Hematopoietic multipotent progenitor cell treated with erythropoietin and hydrocortisone succinate and interleukin-3 and kit ligand, for 6 days (in vitro differentiated cells): ENCODE measurements around the gene DGKQ.

Experiments
- DNase-seq: peaks from one replicate; pipeline ENCODE4 v3.0.0-alpha.2; 2015

The DGKQ gene

DNA sequence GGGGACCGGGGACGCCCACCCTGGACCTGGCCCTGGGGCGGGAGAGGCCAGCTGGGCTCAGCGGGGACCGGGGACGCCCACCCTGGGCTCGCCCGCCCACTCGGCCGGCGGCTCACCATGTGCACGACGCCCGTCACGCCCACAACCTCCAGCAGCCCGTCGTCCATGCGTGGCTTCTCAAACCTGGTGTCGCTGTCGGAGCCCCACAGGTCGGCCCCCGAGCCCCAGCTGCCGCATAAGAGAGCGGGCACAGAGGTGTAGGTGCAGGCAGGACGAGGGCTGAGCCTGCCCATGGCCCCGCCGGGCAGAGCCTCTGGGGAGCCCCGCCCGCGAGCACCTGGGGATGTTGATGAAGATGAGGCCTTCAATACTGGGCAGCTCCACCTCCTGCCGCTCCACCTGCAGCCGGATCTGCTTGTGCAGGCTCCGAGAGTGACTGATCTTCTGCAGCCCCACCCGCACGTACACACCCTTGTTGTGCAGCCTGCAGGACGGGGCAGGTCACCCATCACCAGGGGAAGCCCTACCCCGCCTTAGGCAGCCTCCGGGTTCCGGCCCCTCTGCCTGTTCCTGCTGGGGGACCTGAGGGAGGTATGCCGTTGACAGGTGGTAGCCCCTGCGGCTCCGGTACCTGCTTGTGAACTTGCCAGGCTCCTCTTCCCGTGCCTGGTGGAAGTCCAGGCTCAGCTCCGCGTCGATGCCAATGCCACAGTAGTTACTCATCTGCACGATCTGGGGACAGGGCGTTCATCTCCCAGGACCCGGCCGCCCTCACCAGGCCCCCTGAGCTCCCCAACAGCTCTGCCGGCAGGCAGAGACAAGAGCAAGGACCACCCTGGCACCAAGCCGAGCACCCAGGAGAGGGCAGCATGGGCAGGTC, 11.8 kb downstream of the DGKQ start:
- DNase-seq: no peak

DNA sequence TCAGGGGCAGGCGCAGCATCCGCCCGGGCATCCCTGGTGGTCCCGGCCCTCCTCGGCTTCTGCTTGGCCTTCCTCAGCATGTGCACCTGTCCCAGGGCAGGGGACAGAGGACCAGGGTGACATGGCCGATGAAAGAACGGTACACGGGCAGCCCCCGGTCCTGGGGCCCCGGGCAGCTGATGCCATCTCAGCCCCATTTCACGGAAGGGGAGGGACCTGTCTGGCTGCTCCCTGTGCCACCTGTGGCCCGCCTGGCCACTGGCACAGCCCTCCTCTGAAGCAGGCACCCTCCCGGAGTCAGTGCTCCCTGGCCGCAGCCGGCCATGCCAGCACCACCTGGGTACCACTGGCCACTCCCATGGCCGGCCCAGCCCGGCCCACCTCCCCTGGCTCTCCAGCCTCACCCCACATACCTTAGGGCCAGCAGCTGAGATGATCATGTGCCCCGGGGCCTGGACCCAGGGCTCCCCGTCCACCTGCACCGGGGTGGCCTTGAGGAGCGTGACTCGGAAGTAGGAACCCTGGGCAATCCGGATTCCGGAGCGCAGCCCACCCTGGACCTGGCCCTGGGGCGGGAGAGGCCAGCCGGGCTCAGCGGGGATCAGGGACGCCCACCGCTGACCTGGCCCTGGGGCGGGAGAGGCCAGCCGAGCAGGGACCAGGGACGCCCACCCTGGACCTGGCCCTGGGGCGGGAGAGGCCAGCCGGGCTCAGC, 12.6 kb downstream of the DGKQ start:
- no peak for DNase-seq

- no peak for DNase-seq
Observed at GRCh38 chr4:960140-960635, 13.2 kb downstream of the DGKQ start.

DNA sequence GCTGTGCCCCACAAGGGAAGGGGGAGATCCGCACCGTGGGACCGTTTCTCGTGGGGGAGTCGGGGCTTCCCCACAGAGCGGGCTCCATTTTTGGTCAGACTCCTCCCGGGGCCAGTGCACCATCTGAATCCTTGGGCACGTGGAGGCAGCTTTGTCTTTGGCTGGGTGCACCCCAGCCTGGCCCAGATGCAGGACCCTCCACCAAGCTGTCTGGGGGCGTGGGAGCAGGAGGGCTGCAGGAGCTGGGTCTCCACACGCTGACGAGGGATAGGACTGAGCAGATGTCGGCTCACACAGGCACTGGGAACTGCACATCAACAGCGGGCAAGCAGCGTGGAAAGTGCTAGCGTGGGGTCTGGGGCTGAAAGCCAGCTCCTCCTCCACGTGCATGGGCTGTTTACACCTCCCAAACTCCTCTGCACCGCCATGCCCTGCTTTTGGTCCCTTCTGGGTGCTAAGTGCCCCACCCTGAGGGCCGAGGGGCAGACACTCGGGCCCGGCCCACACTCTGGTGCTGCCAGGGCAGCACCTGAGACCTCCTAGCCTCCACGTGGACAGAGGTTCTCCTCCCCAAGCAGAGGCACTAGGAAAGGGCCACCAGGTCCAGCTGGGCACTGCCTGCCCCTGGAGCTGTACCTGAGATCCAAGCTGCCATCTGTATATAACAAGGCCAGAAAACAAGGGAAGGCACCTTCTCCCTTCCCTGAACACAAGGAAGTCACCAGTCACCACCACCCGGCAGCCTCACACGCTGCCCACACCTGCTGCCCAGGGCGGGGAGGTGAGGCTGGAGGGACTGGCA, 13.8 kb downstream of the DGKQ start:
- DNase-seq: no peak

- DNase-seq: no peak
Observed at GRCh38 chr4:958696-959337, 14.6 kb downstream of the DGKQ start.

- DNase-seq: no peak
Observed at GRCh38 chr4:958314-958665, 15.1 kb downstream of the DGKQ start.

GRCh38 chr4:957581-958313, 15.6 kb downstream of the DGKQ start:
- DNase-seq: no peak

DNA sequence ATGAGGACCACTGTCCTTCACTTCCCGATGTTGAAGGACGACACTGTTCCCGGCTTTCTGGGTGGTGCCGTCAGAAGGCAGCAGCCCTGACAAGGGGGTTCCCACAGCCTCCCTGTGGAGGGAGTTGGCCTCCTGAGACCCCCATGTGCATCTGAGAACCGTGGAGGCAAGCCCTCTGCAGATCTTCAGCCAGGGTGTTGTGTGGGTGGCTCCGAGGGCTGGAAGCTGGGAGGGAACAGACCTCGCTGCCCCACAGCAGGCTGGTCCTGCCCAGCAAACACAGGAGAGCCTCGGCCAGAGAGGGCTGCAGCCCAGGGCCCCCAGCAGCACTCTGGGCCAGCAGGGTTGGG, 16.2 kb downstream of the DGKQ start:
- no peak for DNase-seq

DNA sequence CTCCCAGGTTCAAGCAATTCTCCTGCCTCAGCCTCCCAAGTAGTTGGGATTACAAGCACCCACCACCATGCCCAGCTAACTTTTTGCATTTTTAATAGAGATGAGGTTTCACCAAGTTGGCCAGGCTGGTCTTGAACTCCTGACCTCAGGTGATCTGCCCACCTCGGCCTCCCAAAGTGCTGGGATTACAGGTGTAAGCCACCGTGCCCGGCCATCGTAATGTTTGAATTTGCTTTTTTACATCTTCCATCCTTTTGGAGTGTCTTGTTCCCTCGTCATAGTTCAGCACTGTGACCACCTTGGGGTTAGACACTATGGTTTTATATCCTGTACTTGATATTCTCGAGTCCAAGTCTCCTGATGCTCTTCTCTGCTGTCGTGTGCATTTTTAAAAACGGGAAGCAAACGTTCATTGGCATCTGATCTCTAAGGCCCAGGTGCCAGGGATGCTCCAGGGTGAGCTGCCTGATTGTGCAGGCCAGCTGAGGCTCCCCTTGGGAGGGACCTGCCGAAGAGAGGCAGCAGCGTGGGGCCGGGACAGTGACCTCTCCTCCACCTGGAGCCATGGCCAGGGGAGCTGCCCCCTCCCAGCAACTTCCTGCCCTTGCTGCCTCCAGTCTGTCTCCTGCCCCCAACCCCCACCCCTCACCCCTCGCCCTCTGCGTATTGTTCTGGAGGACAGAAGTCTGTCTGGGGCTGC, 16.7 kb downstream of the DGKQ start:
- DNase-seq: no peak

- DNase-seq: no peak
Observed at GRCh38 chr4:955931-956381, 17.4 kb downstream of the DGKQ start.

GRCh38 chr4:955161-955921, 18.0 kb downstream of the DGKQ start:
- DNase-seq: no peak

DNA sequence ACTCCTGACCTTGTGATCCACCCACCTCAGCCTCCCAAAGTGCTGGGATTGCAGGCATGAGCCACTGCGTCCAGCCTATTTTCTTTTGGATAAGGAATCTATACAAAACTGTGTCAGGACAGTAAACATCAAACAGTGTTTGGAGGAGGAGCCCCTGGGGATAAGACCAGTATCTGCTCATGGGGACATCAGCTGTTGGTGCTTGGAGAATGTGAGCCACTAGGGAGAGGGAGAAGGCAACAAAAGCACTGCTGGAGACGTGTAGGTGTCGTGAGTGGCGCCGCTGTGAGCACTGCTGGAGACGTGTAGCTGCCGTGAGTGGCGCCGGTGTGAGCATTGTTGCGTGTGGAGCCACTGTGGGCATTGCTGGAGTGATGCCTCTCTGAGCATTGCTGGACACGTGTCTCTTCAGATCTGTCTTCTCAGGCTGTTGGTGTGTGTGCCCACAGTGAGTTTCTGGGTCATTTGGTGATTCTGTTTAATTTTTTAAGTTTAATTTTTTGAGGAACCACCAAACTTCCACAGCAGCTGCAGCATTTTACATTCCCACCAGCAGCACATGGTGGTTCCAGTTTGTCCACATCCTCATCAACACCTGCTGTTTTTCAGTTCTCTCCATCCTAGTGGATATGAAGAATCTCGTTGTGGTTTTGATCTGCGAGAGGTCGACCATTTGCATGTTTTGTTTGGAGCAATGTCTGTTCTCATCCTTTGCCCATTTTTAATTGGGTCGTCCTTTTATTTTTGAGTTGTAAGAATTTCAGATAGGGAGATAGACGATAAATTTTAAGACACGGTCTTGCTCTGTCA, 19.0 kb downstream of the DGKQ start:
- no peak for DNase-seq

DNA sequence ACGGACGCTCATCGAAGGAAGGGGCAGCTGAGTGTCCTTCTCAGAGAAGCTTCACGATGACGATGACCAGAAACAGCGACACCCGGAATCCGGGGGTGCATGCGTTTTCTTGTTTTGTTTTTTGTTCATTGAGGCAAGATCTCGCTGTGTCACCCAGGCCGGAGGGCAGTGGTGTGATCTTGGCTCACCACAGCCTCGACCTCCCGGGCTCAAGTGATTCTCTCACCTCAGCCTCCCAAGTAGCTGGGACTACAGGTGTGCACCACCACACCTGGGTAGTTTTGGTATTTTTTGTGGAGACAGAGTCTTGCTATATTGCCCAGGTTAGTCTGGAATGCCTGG, 19.8 kb downstream of the DGKQ start:
- DNase-seq: no peak

DNA sequence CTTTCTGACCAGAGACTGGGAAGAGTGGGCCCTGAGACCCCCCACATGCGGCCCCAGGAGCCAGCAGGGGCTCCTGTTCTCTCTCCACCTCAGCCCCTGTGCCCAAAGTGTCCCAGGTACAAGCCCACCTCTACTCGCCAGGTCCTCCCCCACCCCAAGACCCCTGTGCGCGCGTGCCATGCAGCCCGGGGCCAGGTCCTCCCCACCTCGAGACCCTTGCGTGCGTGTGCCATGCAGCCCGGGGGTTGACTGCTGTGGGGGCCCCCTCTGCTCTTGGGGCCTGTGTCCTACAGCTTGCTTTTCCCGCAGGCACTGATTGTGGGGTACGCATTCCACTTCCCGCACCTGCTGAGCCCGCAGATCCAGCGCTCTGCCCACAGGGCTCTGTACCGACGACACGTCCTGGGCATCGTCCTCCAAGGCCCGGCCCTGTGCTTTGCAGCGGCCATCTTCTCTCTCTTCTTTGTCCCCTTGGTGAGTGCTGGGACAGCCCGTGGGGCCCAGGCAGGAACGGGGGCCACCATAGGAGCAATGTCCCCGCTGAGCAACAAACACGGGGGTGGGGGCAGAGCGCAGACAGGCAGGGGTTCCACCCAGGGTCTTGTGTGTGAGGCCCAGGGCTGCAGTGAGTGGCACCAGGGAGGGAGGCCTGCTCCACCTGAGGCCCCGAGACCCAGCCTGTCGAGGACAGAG, 20.3 kb downstream of the DGKQ start:
- no peak for DNase-seq

GRCh38 chr4:951594-952468, 21.5 kb downstream of the DGKQ start:
- no peak for DNase-seq

DNA sequence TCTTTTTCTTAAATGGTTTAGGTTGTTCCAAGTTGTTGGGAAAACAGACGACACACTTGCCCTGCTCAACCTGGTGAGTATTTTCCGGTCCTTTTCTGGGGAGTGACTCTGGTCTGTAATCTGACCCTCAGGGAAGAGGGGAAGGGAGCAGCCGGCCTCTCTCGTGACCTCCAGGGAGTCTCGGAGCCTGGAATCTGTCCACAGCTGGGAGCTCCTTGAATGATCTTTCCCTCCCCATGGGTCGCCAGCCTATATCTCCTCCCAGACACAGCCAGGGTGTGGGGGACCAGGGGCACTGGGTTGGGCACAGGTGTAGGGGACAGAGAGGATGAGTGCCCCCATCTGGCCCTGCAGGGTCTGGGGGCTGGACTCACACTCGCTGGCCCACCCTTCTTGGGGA, 22.2 kb downstream of the DGKQ start:
- no peak for DNase-seq

GRCh38 chr4:950136-951020, 23.0 kb downstream of the DGKQ start:
- DNase-seq: no peak
